MG63 (cell line): Measurements from ENCODE around the gene HMX1. TPM values are rescaled to one million over a fixed set of nuclear protein-coding genes. Genes with fewer than 3 reads are reported as not detected.

ENCODE experiments used
- DNase-seq: peaks from one replicate; pipeline ENCODE4 v3.0.0-alpha.2; 2020
- H3K27me3 ChIP-seq: fragments of 250-450 bp; sonication (Bioruptor Pico); 2 replicates; pipeline ENCODE4 v1.5.1; 2020; ENCODE audit warnings: mild to moderate bottlenecking, moderate library complexity
- H3K36me3 ChIP-seq: fragments of 250-450 bp; sonication (Bioruptor Pico); 2 replicates; pipeline ENCODE4 v1.5.1; 2020; ENCODE audit warnings: mild to moderate bottlenecking, moderate library complexity
- H3K4me3 ChIP-seq: fragments of 250-450 bp; sonication (Bioruptor Pico); 2 replicates; pipeline ENCODE4 v1.5.1; 2020; ENCODE audit warnings: mild to moderate bottlenecking, moderate library complexity
- H3K9me3 ChIP-seq: fragments of 250-450 bp; sonication (Bioruptor Pico); 2 replicates; pipeline ENCODE4 v1.5.1; 2020; ENCODE audit warnings: mild to moderate bottlenecking, moderate library complexity
- total RNA-seq: library from RNA; depleted of rRNA; stranded (reverse); fragments of >200 nt; shearing (Covaris generic); gene quantifications from 2 replicates; pipeline ENCODE4 v1.2.3, GENCODE V29; 2014; ENCODE audit warnings: low replicate concordance

The HMX1 gene
- total RNA-seq, 1 experiment from 2014 or later, result 17.5 TPM

DNA sequence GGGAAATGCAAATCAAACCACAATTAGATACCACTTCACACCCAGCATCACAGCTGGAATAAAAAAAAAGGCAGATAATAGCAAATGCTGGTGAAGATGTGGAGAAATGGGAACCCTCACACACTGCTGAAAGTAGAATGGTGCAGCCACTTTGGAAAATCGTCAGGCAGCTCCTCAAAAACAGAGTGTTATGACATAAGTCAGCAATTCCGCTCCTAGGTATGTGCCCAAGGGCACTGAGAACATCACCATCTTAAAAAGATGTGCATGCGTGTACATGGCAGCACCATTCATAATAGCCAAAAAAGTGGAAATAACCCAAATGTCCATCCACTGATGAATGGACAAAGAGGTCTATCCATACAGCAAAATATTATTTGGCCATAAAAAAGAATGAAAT is 28.0 kb downstream of the HMX1 start:
- Histone ChIP-seq H3K9me3 (no peaks in the 10 kb centered on the region), H3K36me3 (no peaks in the 10 kb centered on the region), H3K4me3 (no peak overlapping the region), H3K27me3 (no peaks in the 10 kb centered on the region)
- no peak for DNase-seq

DNA sequence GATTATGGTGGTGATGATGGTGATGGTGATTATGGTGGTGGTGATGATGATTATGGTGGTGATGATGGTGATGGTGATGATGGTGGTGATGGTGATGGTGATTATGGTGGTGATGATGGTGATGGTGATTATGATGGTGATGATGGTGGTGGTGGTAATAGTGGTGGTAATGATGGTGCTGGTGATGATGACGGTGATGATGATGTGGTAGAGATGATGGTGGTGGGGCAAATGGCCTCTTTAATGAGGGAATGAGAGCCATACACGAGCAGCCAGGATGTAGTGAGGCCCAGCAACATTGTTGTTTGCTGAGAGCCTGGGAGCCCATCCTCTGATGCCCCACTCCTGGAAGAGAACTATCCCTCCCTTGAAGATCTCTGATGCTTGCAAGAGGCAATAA is 29.0 kb downstream of the HMX1 start:
- no peak for DNase-seq
- H3K27me3 ChIP-seq, result no peaks in the 10 kb centered on the region
- no peak overlapping the region for H3K4me3 ChIP-seq
- no peaks in the 10 kb centered on the region for H3K36me3 ChIP-seq
- no peaks in the 10 kb centered on the region for H3K9me3 ChIP-seq

DNA sequence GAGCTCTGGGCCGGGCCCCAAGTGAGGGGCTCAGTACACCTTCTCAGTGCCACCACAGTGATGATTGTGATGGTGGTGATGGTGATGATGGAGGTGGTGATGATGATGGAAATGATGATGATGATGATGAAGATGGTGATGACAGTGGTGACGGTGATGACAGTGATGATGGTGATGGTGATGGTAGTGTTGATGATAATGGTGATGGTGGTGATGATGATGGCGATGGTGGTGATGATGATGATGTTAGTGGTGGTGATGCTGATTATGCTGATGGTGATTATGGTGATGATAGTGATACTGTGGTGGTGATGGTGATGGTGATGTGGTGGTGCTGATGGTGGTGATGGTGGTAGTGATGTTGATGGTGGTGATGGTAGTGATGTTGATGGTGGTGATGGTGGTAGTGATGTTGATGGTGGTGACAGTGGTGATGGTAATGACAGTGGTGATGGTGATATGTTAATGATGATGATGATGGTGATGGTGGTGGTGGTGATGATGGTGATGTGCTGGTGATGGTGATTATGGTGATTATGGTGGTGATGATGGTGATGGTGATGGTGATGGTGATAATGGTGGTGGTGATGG is 29.9 kb downstream of the HMX1 start:
- Histone ChIP-seq H3K4me3 (no peak overlapping the region), H3K36me3 (no peaks in the 10 kb centered on the region), H3K9me3 (no peaks in the 10 kb centered on the region), H3K27me3 (no peaks in the 10 kb centered on the region)
- no peak for DNase-seq

DNA sequence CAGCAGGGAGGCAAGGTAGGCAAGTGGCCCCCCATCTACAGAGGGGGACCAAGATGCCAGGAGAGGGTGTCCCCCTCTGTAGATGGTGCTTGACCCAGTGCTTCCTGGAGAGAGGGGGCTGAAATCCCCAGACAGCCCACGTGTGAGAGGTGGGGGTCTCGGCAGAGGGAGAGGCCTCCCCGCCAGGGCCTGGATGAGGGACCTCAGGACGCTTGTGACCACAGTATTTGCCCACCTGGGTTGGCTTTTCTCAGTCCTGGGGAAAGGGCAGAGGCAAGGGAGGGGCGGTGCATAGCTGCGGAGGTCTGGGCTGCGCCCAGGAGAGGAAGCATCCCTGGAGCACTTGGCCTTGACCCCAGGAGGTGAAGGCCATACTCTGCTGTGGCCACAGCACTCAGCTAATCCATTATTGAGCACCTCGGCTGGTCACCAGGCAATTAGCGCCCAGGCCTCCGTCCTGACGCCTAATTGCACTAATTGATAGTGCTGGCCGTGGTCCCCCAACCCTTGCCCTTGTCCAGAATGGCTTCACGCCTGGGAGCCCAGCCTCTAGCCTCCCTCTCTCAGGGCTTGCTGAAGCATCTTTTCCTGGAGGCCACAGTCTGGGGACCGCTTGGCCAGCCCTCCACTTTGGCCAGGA is 30.7 kb downstream of the HMX1 start:
- Histone ChIP-seq H3K36me3 (no peaks in the 10 kb centered on the region), H3K4me3 (no peak overlapping the region), H3K27me3 (no peaks in the 10 kb centered on the region), H3K9me3 (no peaks in the 10 kb centered on the region)
- no peak for DNase-seq

DNA sequence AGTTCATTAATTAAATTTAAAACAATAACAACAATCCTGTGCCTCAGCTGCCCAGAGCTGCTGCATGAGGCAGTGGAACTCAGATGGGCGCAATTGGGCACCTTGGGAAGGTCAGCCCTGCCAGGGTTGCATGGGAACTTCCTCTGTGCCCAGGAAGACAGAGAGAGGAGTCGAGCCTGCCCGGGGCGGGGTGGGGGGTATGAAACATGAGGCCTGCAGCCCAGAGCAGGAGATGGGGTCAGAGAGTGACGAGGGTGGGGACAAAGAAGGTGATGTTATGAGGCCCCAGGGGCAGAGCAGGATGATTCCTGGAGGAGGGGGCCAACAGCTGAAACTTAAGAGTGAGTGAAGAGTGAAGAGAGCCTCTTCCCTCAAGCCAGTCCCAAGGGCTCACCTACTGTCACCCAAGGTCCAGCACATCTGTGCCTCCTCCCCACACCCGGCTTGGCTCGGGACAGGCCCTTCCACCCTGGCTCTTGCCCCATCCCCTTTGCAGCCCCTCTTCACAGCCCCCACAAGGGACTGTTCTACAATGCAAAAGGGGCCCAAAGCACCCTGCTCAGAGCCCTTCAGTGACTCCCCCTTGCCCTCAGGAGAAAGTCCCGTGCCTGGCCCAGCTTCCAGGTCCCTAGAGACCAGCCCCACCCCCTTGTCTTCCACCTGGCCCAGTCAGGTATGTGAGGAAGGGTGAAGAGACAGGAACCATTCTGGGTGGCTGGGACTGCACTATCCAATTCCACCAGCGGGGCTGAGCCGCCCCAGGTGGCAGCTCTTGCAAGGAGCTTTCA is 31.4 kb downstream of the HMX1 start:
- no peak for DNase-seq

DNA sequence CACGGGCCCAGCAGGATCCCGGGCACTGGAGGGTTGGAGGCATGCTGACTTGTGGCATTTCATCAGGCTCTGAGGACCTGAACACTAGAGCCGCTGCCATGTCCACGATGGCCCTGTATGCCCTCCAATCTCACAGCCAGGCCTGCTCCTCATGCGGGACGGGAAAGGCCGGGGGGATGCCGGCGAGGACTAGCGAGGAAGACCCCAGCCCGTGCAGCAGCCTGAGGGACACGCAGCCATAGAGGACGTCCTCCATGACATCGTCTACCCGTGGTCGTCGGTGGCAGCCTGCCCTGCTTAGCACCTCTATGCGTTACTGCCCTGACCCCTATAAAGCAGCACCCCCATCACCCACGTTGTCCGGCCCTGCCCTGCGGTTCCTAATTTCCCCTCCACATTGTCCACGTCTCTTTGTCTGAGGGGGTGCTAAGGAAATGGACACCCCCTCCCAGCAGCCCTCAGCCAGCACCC is 32.6 kb downstream of the HMX1 start:
- Histone ChIP-seq H3K27me3 (no peaks in the 10 kb centered on the region), H3K9me3 (no peaks in the 10 kb centered on the region), H3K36me3 (no peaks in the 10 kb centered on the region), H3K4me3 (no peak overlapping the region)
- DNase-seq, result no peak

More for the DNA sequence above, 31.4 kb downstream of the HMX1 start:
- Histone ChIP-seq H3K27me3 (no peaks in the 10 kb centered on the region), H3K9me3 (no peaks in the 10 kb centered on the region), H3K36me3 (no peaks in the 10 kb centered on the region), H3K4me3 (no peak overlapping the region)

DNA sequence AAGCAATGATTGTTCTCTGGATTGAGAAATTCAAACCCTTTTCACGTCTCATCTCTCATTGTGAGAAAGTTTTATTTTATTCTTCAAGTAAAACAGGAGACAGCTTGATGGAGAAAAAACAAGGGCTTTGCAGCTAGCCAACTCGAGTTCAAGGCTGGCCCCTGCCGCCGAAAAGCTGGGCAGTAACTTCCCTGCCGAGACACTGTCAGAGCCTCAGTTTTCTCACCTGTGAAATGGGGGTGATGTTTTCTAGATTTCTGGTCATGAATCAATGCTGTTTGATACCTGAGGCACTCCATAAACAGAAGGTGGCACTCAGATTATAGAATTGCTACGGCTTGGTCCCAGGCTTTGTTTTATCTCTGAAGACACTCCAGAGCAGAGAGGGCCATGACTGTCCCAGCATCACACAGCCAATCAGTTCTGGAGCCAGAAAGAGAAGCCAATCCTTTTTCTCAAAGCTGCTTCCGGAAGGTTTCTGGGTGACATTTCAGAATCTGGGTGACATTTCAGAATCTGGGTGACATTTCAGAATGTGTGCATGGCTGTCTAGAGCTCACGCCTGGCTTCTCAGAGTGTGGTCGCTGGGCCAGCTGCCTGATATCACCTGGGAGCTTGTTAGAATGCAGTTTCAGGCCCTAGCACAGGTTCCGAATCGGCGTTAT is 33.2 kb downstream of the HMX1 start:
- Histone ChIP-seq H3K4me3 (no peak overlapping the region), H3K9me3 (no peaks in the 10 kb centered on the region), H3K36me3 (no peaks in the 10 kb centered on the region), H3K27me3 (no peaks in the 10 kb centered on the region)
- DNase-seq, result no peak

DNA sequence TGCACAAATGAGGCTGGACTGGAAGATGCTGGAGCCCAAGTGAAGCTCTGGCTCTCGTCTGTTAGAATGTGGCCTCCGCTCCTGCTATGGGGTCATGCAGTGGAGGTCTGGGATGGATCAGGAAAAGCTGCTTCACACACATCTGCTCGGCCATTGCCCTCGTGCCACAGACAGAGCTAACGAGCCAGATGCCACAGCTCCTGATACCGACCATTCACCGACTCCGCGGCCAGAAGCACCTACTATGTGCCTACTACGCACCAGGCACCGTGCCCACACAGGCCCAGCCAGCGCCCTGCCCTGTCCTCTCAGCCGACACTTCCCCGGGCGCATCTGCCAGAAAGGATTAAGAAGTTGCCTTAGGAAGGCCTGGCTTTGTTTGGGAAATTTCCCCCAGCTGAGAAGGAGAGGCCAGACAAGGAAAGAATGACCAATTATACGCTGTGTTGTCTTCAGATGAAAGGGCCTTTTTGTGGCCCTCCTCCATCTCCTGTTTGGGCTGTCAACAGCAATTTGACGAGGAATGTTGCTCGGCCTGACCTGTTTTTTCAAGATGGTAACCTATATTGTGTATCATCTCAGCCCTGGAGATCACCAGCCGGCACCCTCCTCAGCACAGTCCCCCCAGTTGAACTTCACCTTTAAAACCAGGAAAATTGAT is 34.3 kb downstream of the HMX1 start:
- H3K9me3 ChIP-seq, result no peaks in the 10 kb centered on the region
- no peaks in the 10 kb centered on the region for H3K27me3 ChIP-seq
- H3K36me3 ChIP-seq, result no peaks in the 10 kb centered on the region
- no peak overlapping the region for H3K4me3 ChIP-seq
- DNase-seq, result no peak

DNA sequence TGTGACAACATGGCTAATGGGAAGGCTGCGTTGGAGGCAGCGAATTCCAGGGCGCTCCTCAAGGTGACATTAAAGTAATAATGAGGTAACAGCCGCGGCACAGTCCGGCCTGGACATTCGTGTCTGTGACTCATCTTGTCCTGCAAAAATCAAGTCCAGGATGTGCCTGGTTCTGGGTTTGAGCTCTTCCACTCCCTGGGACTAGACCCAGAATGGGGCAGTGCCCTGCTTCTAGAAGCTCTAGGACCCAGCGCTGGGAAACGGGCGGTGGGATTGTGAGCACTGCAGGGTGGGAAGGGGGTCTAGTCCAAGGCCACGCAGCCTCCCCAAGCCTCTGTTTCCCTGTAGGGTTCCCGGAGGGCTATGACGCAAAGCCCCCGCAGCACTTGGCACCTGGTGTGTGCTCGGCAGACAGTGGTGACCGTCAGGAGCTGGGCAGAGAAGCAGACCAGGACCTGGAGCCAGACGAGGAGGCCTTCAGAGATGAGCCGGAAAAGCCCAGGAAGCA is 34.9 kb downstream of the HMX1 start:
- no peak for DNase-seq
- no peaks in the 10 kb centered on the region for H3K9me3 ChIP-seq
- H3K36me3 ChIP-seq, result no peaks in the 10 kb centered on the region
- H3K27me3 ChIP-seq, result no peaks in the 10 kb centered on the region
- H3K4me3 ChIP-seq, result no peak overlapping the region

DNA sequence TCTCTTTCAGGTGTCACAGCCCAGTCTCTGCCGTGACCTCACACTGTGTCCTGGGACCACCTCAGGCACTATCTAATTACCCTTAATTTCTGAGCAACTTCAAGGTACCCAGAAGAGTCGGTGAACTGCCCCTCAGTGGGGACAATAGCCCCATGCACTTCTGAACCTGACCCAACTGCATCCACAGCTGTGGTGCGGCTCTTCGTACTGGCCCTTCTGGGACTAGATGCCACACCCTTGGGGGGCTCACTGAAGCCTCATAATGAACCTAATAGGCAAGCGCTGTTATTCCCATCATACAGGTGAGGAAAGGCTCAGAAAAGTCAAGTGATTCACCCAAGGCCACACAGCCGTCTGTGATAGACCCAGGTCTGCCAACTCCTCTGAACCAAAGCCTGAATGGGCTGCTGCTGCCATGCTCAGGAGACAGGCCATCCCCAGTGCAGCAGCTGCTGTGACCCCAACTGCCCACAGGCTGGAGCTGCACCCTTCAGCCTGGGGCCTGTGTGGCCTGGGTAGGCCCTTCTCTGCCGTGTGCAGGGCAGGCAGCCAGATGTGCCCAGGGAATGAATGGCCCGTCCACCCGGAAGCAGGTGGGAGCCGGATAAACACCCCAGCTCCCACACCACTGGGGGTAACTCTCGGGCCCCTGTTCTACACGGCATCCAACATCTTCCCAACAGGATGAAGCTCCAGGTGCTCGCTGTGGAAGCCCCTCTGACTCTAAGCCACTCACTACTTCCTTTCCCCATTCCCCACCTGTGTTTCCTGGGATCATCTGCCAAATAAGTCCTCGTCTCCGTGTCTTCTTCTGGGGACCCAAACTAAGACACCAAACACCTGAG is 35.9 kb downstream of the HMX1 start:
- DNase-seq, result no peak
- Histone ChIP-seq H3K36me3 (no peaks in the 10 kb centered on the region), H3K4me3 (no peak overlapping the region), H3K27me3 (no peaks in the 10 kb centered on the region), H3K9me3 (no peaks in the 10 kb centered on the region)

DNA sequence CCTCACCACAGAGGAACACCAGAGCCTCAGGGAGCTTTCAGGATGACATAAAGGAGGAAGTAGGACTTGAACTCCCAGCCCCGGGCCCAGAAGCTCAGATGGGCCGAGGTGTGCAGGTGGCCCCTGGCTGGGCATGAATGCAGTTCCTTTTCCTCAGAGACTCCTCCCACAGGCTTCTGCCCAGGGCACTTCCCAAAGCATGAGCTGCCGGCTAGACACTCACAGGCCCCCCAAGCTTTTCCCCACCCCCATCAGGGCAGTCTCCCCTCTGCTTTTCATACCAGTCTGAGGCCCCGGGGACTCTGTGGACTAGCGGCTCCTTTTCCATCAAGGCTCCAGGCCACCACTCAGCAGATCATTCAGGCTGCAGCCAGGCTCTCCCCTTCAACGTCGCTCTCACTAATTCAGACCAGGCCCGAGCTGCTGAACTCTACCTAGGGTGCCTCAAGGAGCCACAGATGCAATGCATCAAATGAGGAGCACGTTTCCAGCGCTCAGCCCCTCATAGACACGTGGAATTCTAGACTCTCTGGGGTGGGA is 36.9 kb downstream of the HMX1 start:
- Histone ChIP-seq H3K27me3 (no peaks in the 10 kb centered on the region), H3K36me3 (no peaks in the 10 kb centered on the region), H3K4me3 (no peak overlapping the region), H3K9me3 (no peaks in the 10 kb centered on the region)
- no peak for DNase-seq

DNA sequence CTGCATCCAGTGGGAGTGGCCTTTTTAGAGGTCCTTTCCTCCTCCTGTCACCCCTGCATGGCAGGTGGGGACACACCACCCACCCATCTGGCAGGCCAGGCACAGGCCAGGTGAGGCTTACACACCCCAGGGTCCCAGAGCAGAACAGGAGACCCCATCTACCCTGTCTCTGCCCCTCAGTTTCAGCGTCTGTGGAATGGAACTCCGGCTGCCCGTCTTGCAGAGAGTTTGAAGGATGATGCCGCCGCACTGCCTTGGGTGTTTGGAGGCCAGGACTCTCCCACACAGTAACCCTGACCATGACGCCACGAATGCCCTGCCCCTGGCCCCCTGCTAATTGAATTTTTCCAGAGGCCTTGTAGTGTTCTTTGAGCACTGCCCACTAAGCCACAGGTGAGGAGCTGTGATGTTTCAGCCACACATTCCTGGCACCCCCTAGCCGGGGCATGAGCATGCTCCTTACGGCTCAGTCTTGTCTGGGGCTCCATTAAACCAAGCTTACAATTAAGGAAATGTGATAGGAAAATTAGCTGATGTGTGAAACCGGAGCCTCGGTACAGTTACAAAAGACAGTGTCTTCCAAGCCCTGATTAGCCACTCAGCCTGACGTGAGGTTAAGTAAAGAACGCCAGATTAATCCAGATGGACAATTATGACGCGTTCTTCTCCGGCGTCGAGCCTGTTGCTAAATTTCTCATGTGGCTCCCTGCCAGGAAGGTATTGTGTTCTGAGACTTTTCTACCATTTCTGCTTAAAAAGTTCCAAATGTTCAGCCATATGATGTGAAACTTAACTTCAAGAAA is 39.3 kb downstream of the HMX1 start:
- H3K4me3 ChIP-seq, result no peak overlapping the region
- H3K27me3 ChIP-seq, result no peaks in the 10 kb centered on the region
- no peaks in the 10 kb centered on the region for H3K36me3 ChIP-seq
- no peak for DNase-seq
- no peaks in the 10 kb centered on the region for H3K9me3 ChIP-seq

DNA sequence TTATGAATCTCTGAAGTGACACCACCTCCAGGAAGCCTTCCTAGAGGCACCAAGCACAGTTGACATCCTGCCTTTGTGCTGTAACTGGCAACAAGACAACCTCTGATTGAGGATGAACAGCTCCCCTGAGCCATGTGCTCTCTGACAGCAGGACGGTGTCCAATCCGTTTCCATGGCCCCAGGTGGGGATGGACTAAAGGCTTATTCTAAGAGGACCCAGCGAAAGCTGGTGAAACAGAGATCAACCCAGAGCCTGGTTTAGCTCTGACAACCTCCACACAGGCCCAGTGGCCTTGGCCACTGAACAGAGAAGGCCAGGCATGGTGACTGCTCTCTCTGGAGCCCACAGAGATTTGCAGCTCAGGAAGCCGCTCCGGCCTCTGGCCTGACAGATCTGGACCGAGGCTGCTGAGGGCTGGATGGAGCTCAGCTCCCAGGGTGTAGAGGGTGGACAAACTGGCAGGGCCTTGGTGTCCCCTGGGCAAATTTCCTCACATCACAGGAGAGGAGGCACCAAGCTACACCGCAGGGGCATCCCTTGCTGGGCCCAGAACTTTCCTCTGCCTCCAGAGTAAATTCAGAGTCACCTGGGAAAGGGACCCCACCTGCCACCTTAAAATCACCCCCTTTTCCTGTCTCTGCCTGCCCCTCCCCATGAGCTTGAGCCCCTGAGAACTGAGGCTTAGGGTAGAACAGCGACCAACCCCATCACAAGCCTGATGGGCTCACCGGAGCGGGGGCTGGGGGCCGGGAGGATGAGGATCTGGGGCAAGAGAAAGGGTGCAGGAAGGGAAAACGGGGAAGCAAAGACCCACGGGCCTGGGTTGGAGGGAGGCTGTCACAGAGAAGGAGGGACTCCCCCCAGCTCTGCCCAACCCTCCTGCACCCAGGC is 40.2 kb downstream of the HMX1 start:
- no peak for DNase-seq
- H3K27me3 ChIP-seq, result no peaks in the 10 kb centered on the region
- no peaks in the 10 kb centered on the region for H3K36me3 ChIP-seq
- no peak overlapping the region for H3K4me3 ChIP-seq
- H3K9me3 ChIP-seq, result no peaks in the 10 kb centered on the region

DNA sequence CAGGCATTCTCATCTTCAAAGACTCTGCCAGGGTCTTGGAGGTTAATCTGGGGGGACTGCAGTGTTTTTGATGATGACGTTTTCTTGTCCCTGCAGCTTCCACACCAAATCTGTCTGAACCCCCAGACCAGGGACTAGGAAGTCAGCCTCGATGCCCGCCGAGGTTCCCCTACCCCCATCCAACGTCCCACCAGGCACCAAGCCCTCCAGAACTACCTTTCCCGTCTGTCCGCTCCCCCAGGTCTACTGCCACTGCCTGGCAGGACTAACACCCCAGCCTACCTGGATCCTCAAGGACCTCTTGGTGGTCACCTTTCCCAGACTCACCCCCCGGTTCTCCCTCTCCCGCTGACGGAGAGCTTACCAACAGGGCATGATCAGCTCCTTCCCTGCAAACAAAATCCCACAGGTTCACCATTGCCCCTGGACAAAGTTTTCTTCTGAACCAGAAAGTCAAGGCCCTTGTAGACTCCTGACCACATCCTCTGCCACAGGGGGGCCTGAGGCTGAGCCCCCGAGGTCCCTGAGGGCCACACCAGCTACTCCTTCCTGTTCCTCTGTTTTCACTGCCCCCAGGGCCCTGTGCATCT is 40.9 kb downstream of the HMX1 start:
- H3K36me3 ChIP-seq, result no peaks in the 10 kb centered on the region
- H3K9me3 ChIP-seq, result no peaks in the 10 kb centered on the region
- DNase-seq, result no peak
- no peaks in the 10 kb centered on the region for H3K27me3 ChIP-seq
- H3K4me3 ChIP-seq, result no peak overlapping the region
